ENCODE results near the gene CTNNA3. TPM values are rescaled to one million over a fixed set of nuclear protein-coding genes. Genes with fewer than 3 reads are reported as not detected.
A peak's percentile ranks its signal among the peaks of the same experiment; 100 is the strongest.

The CTNNA3 gene
- polyA plus RNA-seq, 1 experiment = 0.26 TPM

- no peak for DNase-seq (ENCODE audit: low read depth, low spot score)
- POLR2A ChIA-PET = interaction anchor here (1.4 kb wide), 2 partner anchors 52 to 57 kb away, joined by 3 to 4 read pairs; no protein-coding TSS in a partner anchor
- TF ChIP-seq CTCF (IDR thresholded peaks at IDR 0.05; ENCODE audit: low read depth, low read length) = no peak
- H3K27me3 ChIP-seq (ENCODE audit: control insufficient read depth, insufficient read depth, low read length) = no peaks in the 10 kb centered on the region
- H3K4me3 ChIP-seq (ENCODE audit: low read depth, low read length) = no peak overlapping the region
- CTCF ChIA-PET = interaction anchor here (1.1 to 2.1 kb wide), 2 partner anchors 29 to 230 kb away, joined by 4 to 8 read pairs; no protein-coding TSS in a partner anchor
- no peak overlapping the region for H3K27ac ChIP-seq (ENCODE audit: low read depth, low read length)
- H3K9me3 ChIP-seq (ENCODE audit: control insufficient read depth, insufficient read depth, low read length) = no peaks in the 10 kb centered on the region
Observed at GRCh38 chr10:67550046-67550445, 145.9 kb downstream of the CTNNA3 start.

- H3K4me3 ChIP-seq (ENCODE audit: low read depth, low read length) = no peak overlapping the region
- ChIA-PET POLR2A (interaction anchor here (1.4 kb wide), 2 partner anchors 53 to 57 kb away, joined by 3 to 4 read pairs; no protein-coding TSS in a partner anchor), CTCF (interaction anchor here (1.1 to 2.1 kb wide), 2 partner anchors 28 to 231 kb away, joined by 4 to 8 read pairs; no protein-coding TSS in a partner anchor)
- no peaks in the 10 kb centered on the region for H3K27me3 ChIP-seq (ENCODE audit: control insufficient read depth, insufficient read depth, low read length)
- TF ChIP-seq CTCF (IDR thresholded peaks at IDR 0.05; ENCODE audit: low read depth, low read length) = no peak
- H3K9me3 ChIP-seq (ENCODE audit: control insufficient read depth, insufficient read depth, low read length) = no peaks in the 10 kb centered on the region
- DNase-seq (ENCODE audit: low read depth, low spot score) = peak; percentile 20
- H3K27ac ChIP-seq (ENCODE audit: low read depth, low read length) = no peak overlapping the region
Observed at GRCh38 chr10:67549390-67549789, 146.6 kb downstream of the CTNNA3 start.

- Histone ChIP-seq H3K27me3 (ENCODE audit: control insufficient read depth, insufficient read depth, low read length) (no peaks in the 10 kb centered on the region), H3K27ac (ENCODE audit: low read depth, low read length) (no peak overlapping the region), H3K4me3 (ENCODE audit: low read depth, low read length) (no peak overlapping the region), H3K9me3 (ENCODE audit: control insufficient read depth, insufficient read depth, low read length) (no peaks in the 10 kb centered on the region)
- CTCF ChIA-PET = interaction anchor here (0.9 kb wide), 1 partner anchor 9 kb away, joined by 3 read pairs; no protein-coding TSS in a partner anchor
- DNase-seq (ENCODE audit: low read depth, low spot score) = no peak
- no peak for TF ChIP-seq CTCF (IDR thresholded peaks at IDR 0.05; ENCODE audit: low read depth, low read length)
- POLR2A ChIA-PET = no interaction called here
Observed at GRCh38 chr10:67541411-67541810, 154.6 kb downstream of the CTNNA3 start.

GRCh38 chr10:67539312-67539711, 156.7 kb downstream of the CTNNA3 start:
- Histone ChIP-seq H3K4me3 (ENCODE audit: low read depth, low read length) (no peak overlapping the region), H3K27ac (ENCODE audit: low read depth, low read length) (no peak overlapping the region), H3K9me3 (ENCODE audit: control insufficient read depth, insufficient read depth, low read length) (no peaks in the 10 kb centered on the region), H3K27me3 (ENCODE audit: control insufficient read depth, insufficient read depth, low read length) (no peaks in the 10 kb centered on the region)
- no peak for DNase-seq (ENCODE audit: low read depth, low spot score)
- ChIA-PET CTCF (interaction anchor here (0.6 to 0.8 kb wide), 2 partner anchors 18 to 871 kb away, joined by 3 read pairs; no protein-coding TSS in a partner anchor), POLR2A (no interaction called here)
- TF ChIP-seq CTCF (IDR thresholded peaks at IDR 0.05; ENCODE audit: low read depth, low read length) = no peak

- no peak for DNase-seq (ENCODE audit: low read depth, low spot score)
- H3K4me3 ChIP-seq (ENCODE audit: low read depth, low read length) = no peak overlapping the region
- no peaks in the 10 kb centered on the region for H3K27me3 ChIP-seq (ENCODE audit: control insufficient read depth, insufficient read depth, low read length)
- H3K27ac ChIP-seq (ENCODE audit: low read depth, low read length) = no peak overlapping the region
- ChIA-PET CTCF (interaction anchor here (0.6 to 1.6 kb wide), 5 partner anchors 15 to 277 kb away, joined by 3 to 5 read pairs (median 3); no protein-coding TSS in a partner anchor), POLR2A (no interaction called here)
- no peaks in the 10 kb centered on the region for H3K9me3 ChIP-seq (ENCODE audit: control insufficient read depth, insufficient read depth, low read length)
- TF ChIP-seq CTCF (IDR thresholded peaks at IDR 0.05; ENCODE audit: low read depth, low read length) = no peak
Observed at GRCh38 chr10:67537906-67538305, 158.1 kb downstream of the CTNNA3 start.
